Left lung (tissue), 10 donors: Measurements from ENCODE around the gene PKP4. TPM values are rescaled to one million over a fixed set of nuclear protein-coding genes. Genes with fewer than 3 reads are reported as not detected.

Experiments used
- ATAC-seq: fragments of 200-7000 bp; cut with Tn5 transposase; one replicate; pipeline ENCODE4 v1.9.1; 2020; ENCODE audit warnings: moderate library complexity
- DNase-seq, 4 donors: peaks; one replicate each; pipeline ENCODE4 v3.0.0-alpha.2; 2013 to 2020
- H3K27ac ChIP-seq, 2 donors: fragments of 200-600 bp; sonication (generic) in 1 of 2; one replicate each; pipeline versions ENCODE4 v1.5.0 to v1.8.0; 2020 to 2021
- H3K27me3 ChIP-seq, 2 donors: fragments of 200-600 bp; sonication (generic) in 1 of 2; one replicate each; pipeline versions ENCODE4 v1.5.0 to v1.8.0; 2020 to 2021
- H3K36me3 ChIP-seq, 2 donors: fragments of 200-600 bp; sonication (generic) in 1 of 2; one replicate each; pipeline versions ENCODE4 v1.5.0 to v1.8.0; 2020 to 2021
- H3K4me1 ChIP-seq, 2 donors: fragments of 200-600 bp; one replicate each; pipeline ENCODE4 v1.8.0; 2021
- H3K4me3 ChIP-seq, 2 donors: fragments of 200-600 bp; sonication (generic) in 1 of 2; one replicate each; pipeline versions ENCODE4 v1.5.0 to v1.8.0; 2020 to 2021; ENCODE audit warnings: mild to moderate bottlenecking in 1 of 2
- H3K9me3 ChIP-seq, 2 donors: fragments of 200-600 bp; sonication (generic) in 1 of 2; one replicate each; pipeline versions ENCODE4 v1.5.0 to v1.8.0; 2020 to 2021
- CTCF ChIP-seq, 2 donors: fragments of 200-600 bp; sonication (generic) in 1 of 2; IDR thresholded peaks; one replicate each; pipeline versions ENCODE4 v1.5.0 to v1.8.0; 2021; ENCODE audit warnings: antibody characterized with exemption in 2 of 2
- intact Hi-C, 2 donors: fragments of 100-400 bp; cut with DNase I; formaldehyde crosslinking; loops; one replicate each; pipeline versions ENCODE4 v1.11.2 to v1.14.2; 2022
- polyA plus RNA-seq, 6 donors: library from polyadenylated mRNA; unstranded; fragments of 120-200 nt; gene quantifications; one replicate each; pipeline ENCODE4 v1.2.1, GENCODE V29; 2013; ENCODE audit not compliant: insufficient read length in 6 of 6
- total RNA-seq, 2 donors: library from RNA; stranded (reverse); fragmentation: NEBNext Ultra II Directional; extraction: Animal tissue kit (Norgen Biotek cat#: 25700); gene quantifications; one replicate each; pipeline ENCODE4 v1.2.1, GENCODE V29; 2021
- donor health status: DM: no; HTN: yes; CAD: no.
- donor health status: DM: no; HTN: no; CAD: no.

PKP4 gene
- total and polyA plus RNA-seq, 8 donors: 48.3 to 129 (median 110) TPM

DNA sequence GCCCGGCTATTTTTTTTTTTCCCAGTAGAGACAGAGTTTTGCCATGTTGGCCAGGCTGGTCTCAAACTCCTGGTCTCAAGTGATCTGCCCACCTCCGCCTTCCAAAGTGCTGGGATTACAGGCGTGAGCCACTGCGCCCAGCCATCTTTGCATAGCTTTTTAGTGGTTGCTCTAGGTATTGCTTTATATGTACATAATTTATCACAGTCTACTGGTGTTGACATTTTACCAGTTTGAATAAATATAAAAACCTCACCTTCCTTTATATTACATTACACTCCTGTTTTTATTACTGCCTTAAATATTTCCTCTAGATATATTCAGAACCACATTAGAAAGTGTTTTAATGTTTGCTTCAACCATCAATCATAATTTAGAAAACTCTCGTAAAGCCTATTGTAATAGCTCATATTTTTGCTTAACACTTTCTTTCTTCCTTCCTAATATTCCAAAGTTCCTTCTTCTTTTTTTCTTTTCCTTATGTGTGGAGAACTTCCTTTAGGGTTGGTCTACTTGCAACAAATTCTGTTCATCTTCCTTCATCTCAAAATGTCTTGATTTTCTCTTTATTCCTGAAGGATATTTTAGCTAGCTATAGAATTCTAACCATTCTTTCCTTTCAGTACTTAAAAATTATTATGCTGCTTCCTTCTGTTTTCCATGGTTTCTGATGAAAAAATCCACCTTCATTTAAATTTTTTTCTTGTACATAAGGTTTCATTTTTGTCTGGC is 256.2 kb downstream of the PKP4 start:
- intact Hi-C loops: no loop called here
- Histone ChIP-seq H3K4me1 (peaks cover 0 to 3% of the 10 kb centered on the region in 2 donors), H3K27me3 (no peaks in the 10 kb centered on the region), H3K9me3 (peaks cover 0 to 14% of the 10 kb centered on the region in 2 donors), H3K27ac (no peak overlapping the region), H3K36me3 (no peaks in the 10 kb centered on the region), H3K4me3 (no peak overlapping the region)
- no peak for TF ChIP-seq CTCF (IDR thresholded peaks at IDR 0.05)
- DNase-seq: no peak
- no peak for ATAC-seq

DNA sequence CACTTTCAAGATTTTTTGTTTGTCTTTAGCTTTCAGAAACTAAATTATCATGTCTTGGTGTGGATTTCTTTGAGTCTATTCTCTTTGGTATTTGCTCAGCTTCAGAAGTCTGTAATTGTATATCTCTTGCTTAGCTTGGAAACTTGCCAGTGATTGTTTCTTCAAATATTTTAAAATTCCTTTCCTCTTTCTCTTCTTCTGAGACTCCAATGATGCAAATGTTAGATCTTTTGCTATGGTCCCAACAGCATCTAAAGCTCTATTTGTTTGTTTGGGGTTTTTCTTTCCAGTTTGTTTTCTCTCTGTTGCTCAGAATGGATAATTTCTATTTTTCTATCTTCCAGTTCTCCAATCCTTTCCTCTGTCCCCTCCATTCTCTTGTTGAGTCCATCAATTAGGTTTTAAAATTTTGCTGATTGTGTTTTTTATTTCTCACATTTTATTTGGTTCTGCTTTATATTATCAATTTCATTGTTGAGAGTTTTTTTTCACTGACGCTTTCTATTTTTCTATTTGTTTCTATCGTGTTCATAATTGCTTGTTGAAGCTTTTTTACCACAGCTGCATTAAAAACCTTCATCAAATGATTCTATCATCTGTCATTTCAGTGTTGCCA is 256.9 kb downstream of the PKP4 start:
- no peaks in the 10 kb centered on the region for H3K27me3 ChIP-seq
- H3K27ac ChIP-seq: no peak overlapping the region
- DNase-seq (no peak), ATAC-seq (no peak)
- no peaks in the 10 kb centered on the region for H3K36me3 ChIP-seq
- H3K4me3 ChIP-seq: no peak overlapping the region
- H3K4me1 ChIP-seq: peaks cover 0 to 3% of the 10 kb centered on the region in 2 donors
- no peak for TF ChIP-seq CTCF (IDR thresholded peaks at IDR 0.05)
- intact Hi-C loops: no loop called here
- peaks cover 0 to 14% of the 10 kb centered on the region in 2 donors for H3K9me3 ChIP-seq

DNA sequence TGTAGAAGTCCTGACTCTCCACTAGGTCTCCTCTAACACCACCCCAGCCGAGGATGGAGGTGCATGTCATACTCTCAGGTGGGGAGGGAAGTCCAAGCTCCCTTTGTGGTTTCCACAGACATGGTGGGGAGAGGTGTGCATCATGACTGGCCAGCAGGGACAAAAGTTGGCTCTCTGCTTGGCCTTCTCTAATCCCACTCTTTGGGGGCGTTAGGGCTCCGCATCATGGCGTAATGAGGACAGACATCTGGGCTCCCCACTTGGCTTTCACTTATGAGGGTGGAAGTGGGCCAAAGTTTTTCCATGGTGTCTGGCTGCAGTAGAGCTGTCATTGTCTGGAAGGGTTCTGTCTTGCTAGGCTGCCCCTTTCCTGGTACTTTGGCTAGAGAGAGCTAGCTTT is 257.7 kb downstream of the PKP4 start:
- Histone ChIP-seq H3K27ac (no peak overlapping the region), H3K4me1 (peaks cover 0 to 3% of the 10 kb centered on the region in 2 donors), H3K9me3 (peaks cover 0 to 14% of the 10 kb centered on the region in 2 donors), H3K36me3 (no peaks in the 10 kb centered on the region), H3K27me3 (no peaks in the 10 kb centered on the region), H3K4me3 (no peak overlapping the region)
- intact Hi-C loops: no loop called here
- ATAC-seq (no peak), DNase-seq (no peak)
- TF ChIP-seq CTCF (IDR thresholded peaks at IDR 0.05): no peak

- TF ChIP-seq CTCF (IDR thresholded peaks at IDR 0.05): no peak
- H3K27ac ChIP-seq: peak overlapping the region; percentile 13 to 57
Observed at GRCh38 chr2:158715357-158715756, 258.6 kb downstream of the PKP4 start.

DNA sequence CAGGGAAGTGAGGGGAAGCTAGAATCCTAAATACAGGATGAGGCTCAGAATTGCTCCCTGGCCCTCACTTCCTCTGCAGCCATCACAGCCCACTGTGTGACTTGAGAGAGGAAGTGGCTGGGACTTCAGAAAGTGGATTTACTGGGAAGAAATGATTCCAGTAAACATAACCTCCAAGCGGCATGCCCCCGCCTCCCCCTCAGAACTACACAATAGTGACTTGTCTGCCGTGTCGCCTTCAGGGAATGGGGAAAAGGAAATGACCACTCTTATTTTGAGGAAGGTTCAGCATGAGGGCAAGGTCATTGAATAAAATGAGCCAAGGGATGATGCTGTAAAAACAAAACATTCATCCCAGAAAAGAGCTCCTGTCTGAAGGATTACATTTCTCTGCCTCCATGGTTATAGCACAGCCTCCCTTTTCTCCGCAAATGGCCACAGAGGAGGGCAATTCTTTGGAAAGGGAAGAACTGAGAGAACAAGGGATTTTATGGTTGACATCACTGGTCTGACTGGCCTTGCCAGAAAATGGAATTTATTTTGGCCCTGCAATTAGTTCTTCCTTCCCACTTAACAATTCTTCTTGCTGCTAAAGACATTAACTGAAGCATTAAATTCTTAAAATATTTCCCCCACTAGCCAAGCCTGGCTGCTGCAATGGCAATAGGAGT is 259.5 kb downstream of the PKP4 start:
- peak; percentile 57 for ATAC-seq
- no peak for DNase-seq
- Histone ChIP-seq H3K36me3 (no peaks in the 10 kb centered on the region), H3K4me3 (no peak overlapping the region), H3K4me1 (peaks cover 0 to 3% of the 10 kb centered on the region in 2 donors), H3K27me3 (no peaks in the 10 kb centered on the region), H3K27ac (peak overlapping the region; percentile 39 to 57), H3K9me3 (peaks cover 0 to 14% of the 10 kb centered on the region in 2 donors)
- intact Hi-C loops: no loop called here
- no peak for TF ChIP-seq CTCF (IDR thresholded peaks at IDR 0.05)

More at GRCh38 chr2:158715357-158715756, 258.6 kb downstream of the PKP4 start:
- DNase-seq: no peak
- H3K27me3 ChIP-seq: no peaks in the 10 kb centered on the region
- H3K4me1 ChIP-seq: peaks cover 0 to 3% of the 10 kb centered on the region in 2 donors
- no peak for ATAC-seq
- H3K4me3 ChIP-seq: no peak overlapping the region
- intact Hi-C loops: no loop called here
- H3K9me3 ChIP-seq: peaks cover 0 to 14% of the 10 kb centered on the region in 2 donors
- H3K36me3 ChIP-seq: no peaks in the 10 kb centered on the region
